CD4-positive, alpha-beta T cell treated with Interleukin-21 for 1 hour (primary cell): ENCODE results near the gene PDE4DIP.
"Not testable (repeated sequence)": the region's sequence is repeated elsewhere in the genome, so short reads cannot be mapped to it uniquely, and the experiment has no call there.

Experiments used
- DNase-seq: peaks from one replicate; pipeline ENCODE4 v3.0.0-alpha.2; 2020

Gene PDE4DIP

GRCh38 chr1:148977785-148978184, 133.6 kb downstream of the PDE4DIP start:
- not testable (repeated sequence) for DNase-seq

GRCh38 chr1:148989378-148989777, 145.2 kb downstream of the PDE4DIP start:
- DNase-seq: not testable (repeated sequence)

GRCh38 chr1:148990233-148990788, 146.1 kb downstream of the PDE4DIP start:
- DNase-seq: not testable (repeated sequence)

GRCh38 chr1:148991818-148992217, 147.6 kb downstream of the PDE4DIP start:
- not testable (repeated sequence) for DNase-seq

DNA sequence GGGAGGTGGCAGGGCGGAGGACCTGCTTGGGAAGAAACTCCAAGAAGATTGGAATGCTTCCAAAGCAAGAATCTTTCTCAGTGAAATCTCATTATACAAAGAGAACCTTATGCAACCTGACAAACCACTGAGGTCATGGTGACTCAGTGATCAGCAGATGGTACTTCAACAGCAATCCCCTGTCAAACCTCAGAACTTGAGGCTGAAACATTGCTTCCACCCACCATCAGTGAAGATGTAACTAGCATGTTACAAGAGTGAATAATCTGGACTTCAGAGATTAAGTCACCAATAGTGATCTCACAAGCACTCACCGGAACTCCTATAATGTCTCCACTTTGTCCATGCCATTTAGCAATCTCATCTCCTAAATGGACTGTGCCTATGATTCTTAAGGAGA, 148.1 kb downstream of the PDE4DIP start:
- not testable (repeated sequence) for DNase-seq

DNA sequence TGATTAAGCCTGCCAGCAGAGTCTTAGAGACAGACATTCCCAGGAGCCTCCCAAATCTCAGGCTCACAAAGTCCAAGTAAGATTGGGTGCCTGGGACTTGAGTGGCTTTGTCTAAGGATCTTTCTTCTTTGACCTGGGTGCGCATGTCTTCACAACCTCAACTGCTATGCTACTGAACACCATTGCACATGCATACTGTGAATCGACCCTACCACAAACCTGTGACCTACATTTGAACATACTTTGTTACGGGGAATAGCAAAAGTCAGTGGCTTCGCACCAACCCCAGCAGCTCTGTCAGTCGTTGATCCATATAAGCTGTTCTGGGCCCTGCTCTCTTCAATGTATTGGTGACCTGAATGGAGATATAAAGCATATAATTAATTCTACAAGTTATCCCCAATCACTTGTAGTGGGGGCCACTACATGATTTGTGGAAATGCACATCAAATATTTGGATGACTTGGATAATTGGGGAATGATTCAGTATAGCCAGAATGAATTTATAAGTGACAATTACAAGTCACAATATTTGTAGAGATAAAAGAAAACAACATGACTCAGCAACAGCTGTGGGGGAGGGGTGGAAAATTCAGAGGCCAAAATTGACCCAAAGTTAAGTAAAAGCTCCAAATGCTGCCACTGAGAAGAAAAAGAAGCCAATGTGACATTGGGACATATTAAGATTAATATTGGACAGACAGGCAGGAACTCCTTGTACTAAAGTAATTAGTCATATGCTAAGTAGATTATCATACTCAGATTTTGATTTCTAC, 152.4 kb downstream of the PDE4DIP start:
- DNase-seq: not testable (repeated sequence)

DNA sequence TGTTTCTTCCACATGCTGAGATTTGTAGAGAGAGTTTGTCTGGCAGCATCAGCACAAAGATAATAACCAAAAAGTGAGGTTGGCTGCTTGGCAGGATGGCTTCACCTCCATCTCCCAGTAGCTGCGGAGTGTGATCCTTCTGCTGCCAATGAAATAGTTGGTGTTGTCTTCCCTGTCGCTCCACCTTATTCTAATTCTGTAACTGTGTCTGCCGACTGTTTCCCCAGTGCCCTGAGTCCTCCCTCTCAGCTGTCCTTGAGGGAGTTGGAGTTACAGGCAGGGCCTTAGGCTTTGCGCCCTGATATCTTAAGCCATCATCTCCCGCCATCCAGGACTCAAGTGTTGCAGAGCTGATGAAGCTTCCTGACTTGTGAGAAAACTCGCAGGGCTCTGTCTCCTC, 153.2 kb downstream of the PDE4DIP start:
- not testable (repeated sequence) for DNase-seq

GRCh38 chr1:149002664-149003063, 158.4 kb downstream of the PDE4DIP start:
- not testable (repeated sequence) for DNase-seq

- DNase-seq: not testable (repeated sequence)
Measured at GRCh38 chr1:149008326-149008725, 164.1 kb downstream of the PDE4DIP start.

- DNase-seq: not testable (repeated sequence)
Measured at GRCh38 chr1:149008769-149009168, 164.5 kb downstream of the PDE4DIP start.

GRCh38 chr1:149009761-149010160, 165.5 kb downstream of the PDE4DIP start:
- not testable (repeated sequence) for DNase-seq

- not testable (repeated sequence) for DNase-seq
Measured at GRCh38 chr1:149012599-149012998, 168.4 kb downstream of the PDE4DIP start.

- not testable (repeated sequence) for DNase-seq
Measured at GRCh38 chr1:149013513-149013912, 169.3 kb downstream of the PDE4DIP start.

DNA sequence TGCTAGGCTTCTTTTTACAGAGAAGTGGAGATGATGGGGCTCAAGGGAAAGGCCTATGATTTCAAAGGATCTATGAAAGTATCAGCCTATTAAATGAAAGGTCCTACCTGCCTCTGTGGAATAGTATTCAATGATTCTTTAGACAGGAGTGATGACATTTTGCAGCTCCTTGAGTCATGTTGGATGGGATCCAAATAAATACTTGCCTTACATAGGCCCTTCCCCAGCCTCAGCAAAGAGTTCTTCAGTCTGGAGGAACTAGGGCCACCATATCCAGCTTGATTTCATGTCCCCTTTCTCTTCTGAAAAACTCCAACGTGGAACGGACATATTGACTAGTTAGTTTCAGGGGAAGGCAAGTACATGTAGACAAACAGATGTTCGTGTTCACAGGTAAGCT, 171.3 kb downstream of the PDE4DIP start:
- DNase-seq: not testable (repeated sequence)

DNA sequence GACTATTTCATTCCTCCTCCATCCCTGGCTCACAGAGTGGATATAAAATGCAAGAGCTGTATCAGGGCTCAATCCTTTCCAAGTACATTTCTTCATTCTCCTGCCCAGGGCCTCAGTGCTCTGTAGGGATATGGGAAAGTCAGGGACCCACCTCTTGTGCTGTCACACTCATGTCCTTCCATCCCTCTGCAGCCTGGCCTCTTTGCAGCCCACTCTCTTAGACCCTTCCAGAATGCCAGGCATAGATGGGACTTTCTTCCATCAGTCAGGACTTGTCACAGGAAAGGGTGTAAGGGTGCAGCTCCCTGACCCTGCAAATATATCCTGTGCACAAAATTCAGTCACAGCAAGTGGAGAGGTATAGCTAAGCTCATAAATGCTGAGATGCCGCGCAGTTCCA, 172.4 kb downstream of the PDE4DIP start:
- not testable (repeated sequence) for DNase-seq

GRCh38 chr1:149018577-149018976, 174.3 kb downstream of the PDE4DIP start:
- not testable (repeated sequence) for DNase-seq

- DNase-seq: not testable (repeated sequence)
Measured at GRCh38 chr1:149024327-149024726, 180.1 kb downstream of the PDE4DIP start.

DNA sequence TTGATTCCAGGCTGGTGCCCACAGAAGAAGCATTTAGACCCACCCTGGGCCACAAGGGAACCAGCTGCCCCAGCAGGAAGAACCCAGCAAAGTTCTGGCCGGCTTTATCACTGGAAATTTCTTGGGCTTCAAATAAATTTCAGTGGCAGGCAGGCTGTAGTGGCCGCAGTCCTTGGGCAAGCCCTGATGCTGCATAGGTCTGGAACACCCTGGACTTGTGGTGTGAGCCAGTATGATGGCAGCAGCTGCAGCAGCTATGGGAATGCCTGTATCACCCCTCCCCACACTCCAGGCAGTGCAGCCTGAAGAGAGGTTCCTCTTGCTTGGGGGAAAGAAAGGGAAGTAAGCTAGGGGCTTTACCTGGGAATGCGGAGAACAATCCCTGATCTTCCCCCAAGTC, 189.7 kb downstream of the PDE4DIP start:
- not testable (repeated sequence) for DNase-seq

GRCh38 chr1:149043056-149043455, 198.8 kb downstream of the PDE4DIP start:
- not testable (repeated sequence) for DNase-seq

DNA sequence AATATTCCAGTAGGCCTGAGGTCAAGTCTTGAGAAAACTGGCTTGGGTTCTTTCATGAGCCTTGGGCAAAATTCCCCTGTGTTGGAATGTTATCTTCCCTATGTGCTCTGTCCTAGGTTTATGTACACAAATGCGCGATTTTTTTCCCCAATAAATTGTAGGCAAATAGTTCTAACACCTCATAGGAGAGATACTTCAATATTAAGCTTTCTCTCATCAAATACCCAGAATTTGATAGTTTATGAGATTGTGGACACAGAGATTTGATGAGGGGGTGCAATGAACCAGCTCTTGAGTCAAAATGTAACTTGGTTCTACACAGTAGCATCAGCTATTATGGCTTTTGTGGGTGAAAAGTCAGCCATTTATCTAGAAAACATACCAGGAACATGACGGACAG, 220.4 kb downstream of the PDE4DIP start:
- not testable (repeated sequence) for DNase-seq

DNA sequence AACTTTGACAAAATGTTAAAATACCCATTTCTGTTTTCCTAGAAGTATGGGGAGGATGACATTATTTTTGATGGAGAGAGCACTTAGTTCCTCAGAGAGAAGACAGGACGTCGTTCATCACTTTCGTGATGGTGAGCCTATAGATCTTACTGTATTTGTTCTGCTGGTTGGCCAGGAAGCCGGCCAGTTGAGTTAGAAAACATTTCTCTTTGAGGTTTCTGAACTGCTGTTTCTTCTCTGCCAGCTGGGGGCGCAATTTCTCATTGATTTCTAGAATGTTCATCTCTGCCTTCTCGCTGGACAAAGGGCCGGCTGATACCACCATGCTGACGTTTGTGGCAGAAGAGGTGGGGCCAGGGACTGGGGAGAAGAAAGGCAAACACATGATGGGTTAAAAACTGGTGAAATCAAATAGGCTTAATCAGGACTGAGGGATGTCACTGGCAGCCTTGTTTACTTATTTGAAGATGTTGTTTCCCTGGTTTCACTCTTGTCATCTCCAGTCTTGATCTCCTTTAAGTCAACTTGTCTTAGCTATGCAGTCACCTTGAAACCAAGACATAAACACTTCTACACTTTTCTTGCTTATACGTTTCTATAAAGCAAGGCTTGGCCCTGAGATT, 231.4 kb downstream of the PDE4DIP start:
- not testable (repeated sequence) for DNase-seq
